Dendritic cell treated with granulocyte-macrophage colony-stimulating factor and Interleukin-4, amounts not matched to agents 40 ng/mL and 50 ng/mL, for 4 days (primary cell): Measurements from ENCODE around the gene VILL.

ENCODE experiments used
- H3K27ac Mint-ChIP-seq: one replicate; pipeline ENCODE4 v1.8.0; 2022; ENCODE audit warnings: mild to moderate bottlenecking, mixed read lengths
- H3K27me3 Mint-ChIP-seq: one replicate; pipeline ENCODE4 v1.8.0; 2022; ENCODE audit warnings: mild to moderate bottlenecking, mixed read lengths
- H3K36me3 Mint-ChIP-seq: one replicate; pipeline ENCODE4 v1.8.0; 2022; ENCODE audit warnings: low read depth, mixed read lengths
- H3K4me1 Mint-ChIP-seq: one replicate; pipeline ENCODE4 v1.8.0; 2022; ENCODE audit warnings: low read depth, mixed read lengths
- H3K4me3 Mint-ChIP-seq: one replicate; pipeline ENCODE4 v1.8.0; 2022; ENCODE audit warnings: mild to moderate bottlenecking, moderate library complexity, mixed read lengths
- H3K9me3 Mint-ChIP-seq: one replicate; pipeline ENCODE4 v1.8.0; 2022; ENCODE audit warnings: mixed read lengths
- intact Hi-C: fragments of 100-400 bp; cut with micrococcal nuclease; formaldehyde crosslinking; loops from one replicate; pipeline ENCODE4 v1.15.0; 2022

Gene VILL

DNA sequence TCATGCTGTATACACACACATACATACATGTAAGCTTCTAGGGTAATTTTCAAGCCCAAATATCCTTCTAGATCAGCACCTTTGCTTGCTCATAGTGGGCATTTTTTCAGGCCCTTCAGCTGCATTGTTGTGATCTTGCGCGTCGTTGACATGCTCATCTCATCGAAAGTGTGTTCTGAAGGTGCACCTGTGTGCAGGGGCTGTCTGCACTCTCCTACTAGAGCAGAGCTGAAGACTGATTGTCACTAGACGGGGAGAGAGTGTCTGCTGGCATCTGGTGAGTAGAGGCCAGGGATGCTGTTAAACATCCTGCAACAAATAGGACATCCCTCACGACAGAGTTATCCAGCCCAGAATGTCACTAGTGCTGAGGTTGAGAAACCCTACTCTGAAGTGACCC lies 35.7 kb upstream of the VILL start:
- Mint-ChIP-seq H3K4me3 (no peak overlapping the region), H3K9me3 (no peaks in the 10 kb centered on the region), H3K4me1 (peaks cover 30% of the 10 kb centered on the region), H3K27ac (no peak overlapping the region), H3K27me3 (no peaks in the 10 kb centered on the region), H3K36me3 (peaks cover 15% of the 10 kb centered on the region)
- intact Hi-C loops, result no loop called here

DNA sequence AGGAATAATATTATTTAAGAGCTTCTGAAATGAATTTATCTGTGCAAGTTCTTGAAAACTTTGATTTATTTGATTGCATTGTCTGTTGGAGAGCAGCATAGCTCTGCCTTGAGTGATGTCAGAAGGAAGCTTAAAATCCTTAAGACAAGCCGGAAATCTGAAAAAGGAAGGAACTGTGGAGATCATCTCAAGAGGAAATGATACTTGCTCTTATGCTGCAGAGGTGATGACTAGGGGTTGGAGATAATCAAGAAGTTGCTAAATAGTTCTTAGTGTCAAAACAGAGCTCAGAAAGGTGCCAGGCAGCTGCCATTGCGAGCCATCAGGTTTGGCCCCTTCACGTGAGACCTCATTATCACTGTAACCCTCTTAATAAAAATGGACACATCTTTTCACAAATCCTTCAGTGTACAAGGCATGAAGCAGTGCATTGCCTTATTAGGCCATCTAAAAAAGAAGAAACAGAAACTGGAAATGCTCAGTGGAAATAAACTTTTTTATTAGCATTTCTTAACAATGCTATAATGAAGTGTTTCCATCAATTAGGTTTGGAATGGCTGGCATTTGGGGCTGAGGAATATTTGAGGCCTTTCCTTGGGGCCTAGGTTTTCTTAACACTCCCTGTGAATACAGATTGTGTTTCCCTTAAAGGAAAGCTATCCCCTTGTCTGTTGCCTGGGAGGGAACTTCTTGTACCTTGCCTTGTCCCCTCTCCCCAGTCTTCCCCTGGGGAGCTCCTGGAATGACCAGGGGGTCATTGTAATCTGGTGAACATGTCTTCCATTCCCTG lies 34.5 kb upstream of the VILL start:
- peaks cover 10% of the 10 kb centered on the region for H3K36me3 Mint-ChIP-seq
- H3K27ac Mint-ChIP-seq, result peak overlapping the region; percentile 79
- intact Hi-C loops, result no loop called here
- H3K9me3 Mint-ChIP-seq, result no peaks in the 10 kb centered on the region
- no peaks in the 10 kb centered on the region for H3K27me3 Mint-ChIP-seq
- H3K4me1 Mint-ChIP-seq, result peaks cover 30% of the 10 kb centered on the region
- no peak overlapping the region for H3K4me3 Mint-ChIP-seq

DNA sequence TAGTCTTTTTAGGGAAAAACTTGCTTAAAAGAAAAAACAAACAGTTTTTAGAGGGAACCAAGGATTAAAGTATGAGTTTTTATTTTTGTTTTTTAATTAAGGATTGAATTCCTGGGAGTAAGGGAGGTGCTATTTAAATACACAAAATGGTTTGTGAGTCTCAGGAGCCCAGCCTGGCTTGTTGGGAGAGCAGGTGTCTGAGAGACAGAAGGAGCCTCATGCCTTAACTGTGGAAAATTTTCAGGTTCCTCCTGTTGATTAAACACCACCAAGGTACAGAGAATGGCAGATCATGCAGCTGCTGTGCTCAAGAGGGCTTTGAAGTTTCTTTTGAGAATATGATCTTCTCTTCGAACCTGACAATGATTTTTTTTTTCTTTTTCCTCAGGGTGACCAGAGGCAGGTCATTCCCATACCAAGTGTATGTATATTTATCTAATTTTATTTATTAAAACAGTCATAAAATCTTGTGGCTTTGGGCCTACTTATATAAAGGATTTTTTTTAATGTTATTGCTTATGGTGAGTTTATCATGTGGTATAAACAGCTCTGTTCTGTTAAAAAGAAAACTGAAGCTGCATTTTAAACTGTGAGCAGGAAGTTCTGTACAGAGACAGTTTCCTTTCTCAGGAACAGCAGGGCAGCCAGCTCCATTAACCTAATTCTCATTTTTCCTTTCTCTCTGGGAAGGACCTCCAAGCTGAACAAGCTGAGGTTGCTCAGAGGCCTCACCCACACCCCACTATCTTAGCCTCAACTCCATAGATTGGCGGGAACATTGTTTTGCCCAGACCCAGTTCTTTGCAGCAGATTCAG lies 33.7 kb upstream of the VILL start:
- Mint-ChIP-seq H3K4me3 (no peak overlapping the region), H3K36me3 (peaks cover 10% of the 10 kb centered on the region), H3K9me3 (no peaks in the 10 kb centered on the region), H3K27ac (peak overlapping the region; percentile 79), H3K27me3 (no peaks in the 10 kb centered on the region), H3K4me1 (peaks cover 30% of the 10 kb centered on the region)
- intact Hi-C loops, result no loop called here

DNA sequence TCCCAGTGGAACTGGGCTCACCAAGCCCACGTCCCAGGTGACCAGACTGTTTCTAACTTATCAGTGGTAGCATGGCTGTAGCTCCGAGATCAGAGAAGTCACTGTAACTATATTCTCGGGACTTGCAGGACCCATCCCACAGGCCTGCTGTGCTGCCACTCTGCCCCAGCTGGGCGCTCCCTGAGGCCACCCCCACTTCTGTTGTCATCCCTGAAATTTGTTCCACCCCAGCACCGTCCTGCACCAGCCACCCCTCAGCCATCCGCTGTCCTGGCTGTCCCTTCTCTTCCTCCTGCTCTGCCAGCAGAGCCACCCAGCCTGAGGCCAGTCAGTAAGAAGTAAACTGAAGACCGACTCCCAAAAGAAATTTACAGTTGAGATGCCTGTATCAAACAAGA lies 33.0 kb upstream of the VILL start:
- no peaks in the 10 kb centered on the region for H3K9me3 Mint-ChIP-seq
- peaks cover 10% of the 10 kb centered on the region for H3K36me3 Mint-ChIP-seq
- intact Hi-C loops, result no loop called here
- no peak overlapping the region for H3K4me3 Mint-ChIP-seq
- H3K4me1 Mint-ChIP-seq, result peaks cover 30% of the 10 kb centered on the region
- no peaks in the 10 kb centered on the region for H3K27me3 Mint-ChIP-seq
- H3K27ac Mint-ChIP-seq, result peak overlapping the region; percentile 79

DNA sequence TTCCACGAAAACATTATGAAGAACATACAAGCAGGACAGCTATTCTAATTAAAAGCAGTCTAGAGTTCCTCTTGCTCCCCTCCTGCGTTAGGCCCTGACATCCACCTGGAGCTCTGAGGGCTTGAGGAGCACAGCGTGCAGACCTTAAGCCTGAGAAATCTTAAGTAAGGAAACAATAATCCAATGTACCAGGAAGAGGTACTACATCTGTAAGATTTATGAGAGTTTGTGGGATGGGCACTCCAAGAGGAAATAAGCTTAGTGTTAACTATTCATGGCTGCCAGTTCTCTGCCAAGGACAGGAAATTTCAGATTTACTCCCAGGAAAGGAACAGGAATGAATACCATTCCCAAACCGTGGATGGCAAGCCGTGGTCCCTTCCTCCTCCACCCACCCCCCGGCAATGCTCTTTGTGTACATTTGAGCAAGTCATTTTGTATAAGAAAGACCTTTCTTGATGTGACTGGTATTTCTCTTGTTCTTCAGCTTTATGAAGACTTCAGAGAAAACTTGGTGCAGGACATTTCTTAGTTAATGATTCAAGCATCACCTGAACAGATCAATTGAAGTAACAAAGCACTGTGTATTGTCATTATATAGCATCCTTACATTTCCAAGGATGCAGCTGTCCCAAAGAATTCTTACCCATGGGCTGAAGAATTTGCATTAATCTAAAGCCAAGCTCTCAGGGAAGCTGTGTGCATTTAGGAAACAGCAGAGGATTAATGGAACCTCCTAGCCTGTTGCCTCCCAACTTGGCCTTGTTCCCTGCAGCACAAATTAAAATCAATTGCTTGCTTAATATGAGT lies 28.8 kb upstream of the VILL start:
- Mint-ChIP-seq H3K4me1 (peaks cover 10% of the 10 kb centered on the region), H3K27me3 (no peaks in the 10 kb centered on the region), H3K9me3 (no peaks in the 10 kb centered on the region), H3K4me3 (no peak overlapping the region), H3K36me3 (no peaks in the 10 kb centered on the region), H3K27ac (no peak overlapping the region)
- intact Hi-C loops, result no loop called here

DNA sequence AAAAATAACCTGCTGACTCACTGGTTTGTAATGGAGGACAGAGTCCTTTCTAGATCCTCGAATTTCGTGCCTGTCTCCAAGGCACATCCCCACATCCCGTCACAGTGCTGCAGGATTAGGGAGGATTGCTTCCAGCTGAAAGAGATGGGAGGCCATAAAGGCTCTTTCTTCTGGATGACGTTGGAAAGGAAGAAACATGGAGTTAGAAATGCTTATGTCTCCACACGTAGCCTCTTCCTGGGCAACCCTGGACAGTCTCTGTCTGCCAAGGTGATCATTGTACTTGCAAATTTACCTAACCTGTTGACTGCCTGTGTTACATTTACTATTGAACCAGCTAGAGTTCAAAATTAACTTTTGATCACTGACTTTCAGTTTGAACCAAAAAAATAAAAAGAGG lies 27.6 kb upstream of the VILL start:
- Mint-ChIP-seq H3K9me3 (no peaks in the 10 kb centered on the region), H3K4me3 (no peak overlapping the region), H3K36me3 (peaks cover under 1% of the 10 kb centered on the region), H3K4me1 (no peaks in the 10 kb centered on the region), H3K27me3 (no peaks in the 10 kb centered on the region), H3K27ac (no peak overlapping the region)
- intact Hi-C loops, result no loop called here

DNA sequence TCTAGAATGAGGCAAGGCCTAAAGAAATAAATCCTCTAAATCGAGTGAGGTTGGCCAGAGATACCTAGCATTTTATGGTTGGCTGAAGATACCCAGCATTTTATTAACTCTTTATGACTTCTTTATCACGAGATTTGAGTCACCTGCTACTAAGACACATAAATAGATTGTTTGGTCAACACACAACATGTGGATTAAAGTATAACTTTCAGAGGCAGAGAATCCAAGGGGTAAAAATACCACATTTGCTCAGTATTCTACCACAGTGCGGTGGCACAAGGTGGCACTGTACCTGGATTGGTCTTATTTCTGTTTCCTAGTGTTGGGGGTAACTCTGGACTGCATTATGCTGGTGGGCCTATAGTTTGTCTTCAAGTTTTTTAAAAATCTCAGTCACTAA lies 27.0 kb upstream of the VILL start:
- peaks cover 7% of the 10 kb centered on the region for H3K36me3 Mint-ChIP-seq
- H3K27me3 Mint-ChIP-seq, result no peaks in the 10 kb centered on the region
- no peaks in the 10 kb centered on the region for H3K4me1 Mint-ChIP-seq
- intact Hi-C loops, result no loop called here
- no peaks in the 10 kb centered on the region for H3K9me3 Mint-ChIP-seq
- no peak overlapping the region for H3K27ac Mint-ChIP-seq
- no peak overlapping the region for H3K4me3 Mint-ChIP-seq

DNA sequence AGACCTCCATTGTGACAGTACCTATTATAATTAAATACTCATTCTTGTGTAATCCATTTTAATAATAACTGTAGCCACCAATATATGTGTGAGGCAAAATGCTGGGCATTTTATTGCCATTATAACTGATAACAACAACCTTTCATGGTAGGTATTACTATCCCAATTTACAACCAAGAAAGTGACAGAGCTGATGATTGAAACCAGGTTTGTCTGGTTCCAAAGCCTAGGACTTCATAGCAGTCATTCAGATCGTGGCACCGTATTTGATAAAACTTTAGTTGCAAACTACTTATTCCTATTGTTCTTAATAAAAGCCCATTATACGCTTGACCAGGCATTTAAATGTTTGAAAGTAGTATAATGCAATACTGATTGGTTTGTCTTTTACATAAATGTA lies 26.4 kb upstream of the VILL start:
- no peak overlapping the region for H3K27ac Mint-ChIP-seq
- H3K9me3 Mint-ChIP-seq, result no peaks in the 10 kb centered on the region
- H3K4me3 Mint-ChIP-seq, result no peak overlapping the region
- H3K27me3 Mint-ChIP-seq, result no peaks in the 10 kb centered on the region
- peaks cover 9% of the 10 kb centered on the region for H3K36me3 Mint-ChIP-seq
- intact Hi-C loops, result no loop called here
- H3K4me1 Mint-ChIP-seq, result no peaks in the 10 kb centered on the region

DNA sequence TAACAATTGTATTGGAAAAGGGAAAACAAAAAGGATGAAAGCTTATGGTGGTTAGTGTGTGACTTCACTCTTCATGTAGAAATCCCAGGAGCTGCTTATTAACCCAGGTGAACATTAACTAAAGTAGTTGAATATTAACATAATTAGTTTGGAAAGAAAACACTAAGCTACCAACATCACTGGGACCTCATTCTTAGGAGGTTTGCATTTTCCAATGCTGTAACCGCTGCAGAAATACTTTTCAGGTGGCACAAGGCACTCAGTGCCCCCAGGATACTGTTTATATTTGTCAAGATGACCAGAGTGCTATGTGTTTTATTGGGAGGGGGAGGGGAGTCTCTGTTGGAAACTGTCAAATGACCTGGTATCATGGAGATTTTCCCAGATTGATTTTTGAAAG lies 25.9 kb upstream of the VILL start:
- H3K27me3 Mint-ChIP-seq, result no peaks in the 10 kb centered on the region
- intact Hi-C loops, result loop anchor here (5.0 kb wide), 1 partner anchor 52 kb away; no protein-coding TSS in a partner anchor

DNA sequence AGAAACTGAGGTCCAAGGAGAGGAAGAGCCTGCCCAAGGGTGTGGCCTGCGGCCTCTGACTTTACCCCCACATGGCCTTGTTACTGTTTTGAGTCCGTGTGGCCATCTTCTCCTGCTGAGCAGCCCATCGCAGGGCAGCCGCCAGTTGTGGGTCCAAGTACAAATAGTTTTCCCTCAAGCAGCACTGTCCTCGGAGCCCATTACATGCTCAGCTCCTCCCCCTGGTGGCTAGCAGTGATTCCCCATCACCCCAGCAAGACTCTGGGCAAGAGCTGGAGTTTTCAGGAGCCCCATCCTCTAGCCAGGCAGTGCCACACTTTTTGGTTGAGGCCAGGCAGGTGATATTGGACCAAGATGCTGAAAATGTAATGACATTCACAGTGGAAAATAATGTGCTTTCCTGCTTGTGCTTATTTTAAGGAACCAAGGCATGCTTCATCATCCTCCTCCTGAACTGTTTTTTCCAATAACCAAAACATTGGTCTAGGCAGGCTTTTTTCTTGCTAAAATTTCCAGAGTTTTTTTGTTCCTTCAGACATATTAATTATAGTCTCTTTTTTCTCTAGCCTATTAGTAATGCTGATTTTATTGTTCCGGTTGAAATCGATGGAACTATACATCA lies 23.2 kb upstream of the VILL start:
- intact Hi-C loops, result loop anchor here (1.0 to 5.0 kb wide), 2 partner anchors 55 to 112 kb away; no protein-coding TSS in a partner anchor
- Mint-ChIP-seq H3K27me3 (no peaks in the 10 kb centered on the region), H3K27ac (no peak overlapping the region), H3K36me3 (peaks cover 15% of the 10 kb centered on the region), H3K9me3 (no peaks in the 10 kb centered on the region), H3K4me3 (no peak overlapping the region), H3K4me1 (peaks cover 10% of the 10 kb centered on the region)

More for the DNA sequence above, 25.9 kb upstream of the VILL start:
- Mint-ChIP-seq H3K4me3 (no peak overlapping the region), H3K27ac (no peak overlapping the region), H3K36me3 (peaks cover 13% of the 10 kb centered on the region), H3K4me1 (peaks cover 4% of the 10 kb centered on the region), H3K9me3 (no peaks in the 10 kb centered on the region)

DNA sequence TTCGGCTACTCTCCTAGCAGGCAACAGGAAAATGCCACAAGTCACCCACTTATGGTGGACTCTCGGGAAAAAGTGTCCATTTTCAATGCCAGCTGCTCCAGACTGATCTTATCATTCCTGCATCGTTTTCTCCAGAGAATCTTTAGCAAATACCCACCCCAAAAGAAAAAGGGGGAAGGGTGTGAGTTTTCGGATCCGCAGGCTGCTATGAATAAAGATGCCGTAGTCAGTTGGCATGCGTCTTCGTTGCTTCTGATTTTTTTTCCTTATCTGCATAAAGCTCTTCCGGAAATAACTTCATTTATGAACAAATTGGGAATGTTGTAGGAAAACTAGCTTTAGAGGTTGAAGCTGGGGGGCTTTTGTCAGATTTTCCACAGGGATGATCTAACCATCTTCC lies 22.4 kb upstream of the VILL start:
- no peak overlapping the region for H3K27ac Mint-ChIP-seq
- no peak overlapping the region for H3K4me3 Mint-ChIP-seq
- intact Hi-C loops, result loop anchor here (5.0 kb wide), 1 partner anchor 56 kb away; no protein-coding TSS in a partner anchor
- peaks cover 17% of the 10 kb centered on the region for H3K36me3 Mint-ChIP-seq
- H3K4me1 Mint-ChIP-seq, result peaks cover 10% of the 10 kb centered on the region
- no peaks in the 10 kb centered on the region for H3K27me3 Mint-ChIP-seq
- H3K9me3 Mint-ChIP-seq, result no peaks in the 10 kb centered on the region

DNA sequence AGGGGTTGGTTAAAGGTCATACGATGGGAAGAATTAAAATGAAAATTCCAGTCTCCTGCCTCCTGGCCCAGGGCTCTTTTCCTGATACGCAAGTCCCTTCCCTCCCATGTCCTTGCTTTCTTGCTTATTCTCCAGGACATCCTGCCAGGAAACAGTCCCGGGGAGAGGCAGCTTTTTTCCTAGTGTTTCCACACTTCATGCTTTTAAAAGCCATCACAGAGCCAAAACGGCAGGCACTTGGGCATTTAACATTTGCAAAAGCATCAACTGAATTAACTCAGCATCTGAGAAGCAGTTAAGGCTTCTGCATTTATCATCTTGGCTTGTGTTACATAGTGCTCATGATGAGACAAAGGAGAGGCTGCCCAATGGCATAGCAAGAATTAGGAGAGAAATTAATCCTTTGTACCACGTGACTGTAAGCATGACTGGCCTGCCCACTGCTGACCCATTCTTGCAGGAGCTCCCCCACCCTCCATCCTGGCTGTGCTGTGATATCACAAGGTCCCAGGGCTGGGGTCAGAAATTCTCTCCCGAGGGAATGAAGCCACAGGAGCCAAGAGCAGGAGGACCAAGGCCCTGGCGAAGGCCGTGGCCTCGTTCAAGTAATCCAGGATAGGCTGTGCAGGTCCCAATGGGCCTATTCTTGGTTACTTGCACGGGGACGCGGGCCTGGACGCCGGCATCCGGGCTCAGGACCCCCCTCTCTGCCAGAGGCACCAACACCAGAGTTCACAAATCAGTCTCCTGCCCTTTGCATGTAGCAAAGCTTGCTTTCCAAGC lies 21.6 kb upstream of the VILL start:
- intact Hi-C loops, result loop anchor here (5.0 kb wide), 1 partner anchor 57 kb away; no protein-coding TSS in a partner anchor
- Mint-ChIP-seq H3K4me1 (peaks cover 10% of the 10 kb centered on the region), H3K27me3 (no peaks in the 10 kb centered on the region), H3K36me3 (peaks cover 22% of the 10 kb centered on the region), H3K9me3 (no peaks in the 10 kb centered on the region), H3K4me3 (no peak overlapping the region), H3K27ac (no peak overlapping the region)
